A549 (cell line): ENCODE measurements around the gene ZNF213. TPM values are rescaled to one million over a fixed set of nuclear protein-coding genes. Genes with fewer than 3 reads are reported as not detected.

Experiments
- ATAC-seq, 2 experiments: fragments of 200-7000 bp in 1 of 2; fragments of >200 bp in 1 of 2; cut with Nextera tagmentation in 1 of 2; cut with Tn5 transposase in 1 of 2; 3 replicates each; pipeline versions ENCODE4 v1.8.0 to v1.9.1; 2018 to 2020; ENCODE audit warnings: mild to moderate bottlenecking in 1 of 2, moderate library complexity in 1 of 2
- CTCF ChIA-PET: fragments of 300-600 bp; sonication (Branson Sonifier 250); formaldehyde crosslinking; extraction: SDS; loops from one replicate; lab custom pipeline; 2021; ENCODE audit warnings: antibody characterized with exemption, inconsistent platforms; lab: Yijun Ruan, JAX
- POLR2A ChIA-PET: fragments of 350-600 bp; formaldehyde crosslinking; extraction: SDS; loops from one replicate; lab custom pipeline; 2021; ENCODE audit warnings: antibody characterized with exemption, inconsistent platforms; lab: Yijun Ruan, JAX
- DNase-seq, 2 experiments: peaks; one replicate each; pipeline versions ENCODE4 v3.0.0 to v3.0.0-alpha.2; 2011 to 2016; ENCODE audit warnings: low read depth in 1 of 2, low spot score in 1 of 2
- FAIRE-seq: peaks from 2 replicates; lab custom pipeline; 2011; peaks lifted over from hg19 to GRCh38; lab: Jason Lieb, UNC
- H3K27ac ChIP-seq, 2 experiments: fragments of >200 bp; sonication (Bioruptor Twin); formaldehyde crosslinking; 3 replicates each; pipeline ENCODE4 v1.5.1; 2016 to 2017
- H3K4me1 ChIP-seq: fragments of >200 bp; sonication (Bioruptor Twin); formaldehyde crosslinking; 3 replicates; pipeline ENCODE4 v1.6.1; 2016
- H3K4me2 ChIP-seq: fragments of >200 bp; sonication (Bioruptor Twin); formaldehyde crosslinking; 3 replicates; pipeline ENCODE4 v1.6.1; 2016
- H3K4me3 ChIP-seq: fragments of >200 bp; sonication (Bioruptor Twin); formaldehyde crosslinking; 3 replicates; pipeline ENCODE4 v1.5.1; 2016
- H3K9me3 ChIP-seq: fragments of >200 bp; sonication (Bioruptor Twin); formaldehyde crosslinking; 3 replicates; pipeline ENCODE4 v1.6.1; 2016
- CBX2 ChIP-seq: fragments of 200-600 bp; sonication (generic); IDR thresholded peaks from 2 replicates; pipeline ENCODE4 v1.6.1; 2016; ENCODE audit warnings: low read depth, mild to moderate bottlenecking, borderline replicate concordance
- CEBPB ChIP-seq, 2 experiments: fragments of >200 bp in 1 of 2; sonication (Bioruptor Twin) in 1 of 2; formaldehyde crosslinking in 1 of 2; IDR thresholded peaks; 2 replicates each; pipeline ENCODE4 v1.6.1; 2012 to 2016
- CTCF ChIP-seq: fragments of >200 bp; sonication (Bioruptor Twin); formaldehyde crosslinking; IDR thresholded peaks from 3 replicates; pipeline ENCODE4 v1.5.1; 2016
- E2F6 ChIP-seq: IDR thresholded peaks from 2 replicates; pipeline ENCODE4 v1.6.1; 2012; ENCODE audit warnings: low read depth, borderline replicate concordance
- ELK1 ChIP-seq: fragments of 150-350 bp; IDR thresholded peaks from 2 replicates; pipeline ENCODE4 v1.6.1; 2014; ENCODE audit warnings: low read depth, mild to moderate bottlenecking, low read length
- EP300 ChIP-seq, 2 experiments: fragments of >200 bp; sonication (Bioruptor Twin); formaldehyde crosslinking; IDR thresholded peaks; 2 replicates in 1 of 2; 3 replicates in 1 of 2; pipeline ENCODE4 v1.6.1; 2016 to 2017
- ESRRA ChIP-seq: fragments of 150-350 bp; IDR thresholded peaks from 2 replicates; pipeline ENCODE4 v1.6.1; 2014; ENCODE audit warnings: mild to moderate bottlenecking, low read length, borderline replicate concordance
- FOSL2 ChIP-seq, 2 experiments: fragments of 450-650 bp in 1 of 2; fragments of >200 bp in 1 of 2; sonication (Bioruptor Twin) in 1 of 2; formaldehyde crosslinking; IDR thresholded peaks; 2 replicates each; pipeline versions ENCODE4 v1.5.0 to v1.6.1; 2016 to 2020; ENCODE audit warnings: mild to moderate bottlenecking in 1 of 2, moderate library complexity in 1 of 2
- FOXS1 ChIP-seq: fragments of 250-450 bp; sonication (Bioruptor Pico); IDR thresholded peaks from 2 replicates; pipeline ENCODE4 v1.5.0; 2020; ENCODE audit warnings: mild to moderate bottlenecking, moderate library complexity
- GATA3 ChIP-seq: IDR thresholded peaks from 2 replicates; pipeline ENCODE4 v1.6.1; 2012; ENCODE audit warnings: borderline replicate concordance
- HES2 ChIP-seq: fragments of >200 bp; sonication (Bioruptor Twin); formaldehyde crosslinking; IDR thresholded peaks from 2 replicates; pipeline ENCODE4 v1.6.1; 2016
- MYC ChIP-seq: IDR thresholded peaks from 2 replicates; pipeline ENCODE4 v1.6.1; 2012; ENCODE audit warnings: mild to moderate bottlenecking, inconsistent platforms, low read length, improper control_type of control experiment, borderline replicate concordance
- NR3C1 ChIP-seq: fragments of >200 bp; sonication (Bioruptor Twin); formaldehyde crosslinking; IDR thresholded peaks from 3 replicates; pipeline ENCODE4 v1.6.1; 2017
- PBX3 ChIP-seq: IDR thresholded peaks from 2 replicates; pipeline ENCODE4 v1.6.1; 2012
- PHF8 ChIP-seq: fragments of 200-600 bp; sonication (generic); IDR thresholded peaks from 2 replicates; pipeline ENCODE4 v1.6.1; 2016; ENCODE audit warnings: low read depth, mild to moderate bottlenecking, antibody characterized with exemption, moderate library complexity, borderline replicate concordance
- RCOR1 ChIP-seq: fragments of 150-350 bp; IDR thresholded peaks from 2 replicates; pipeline ENCODE4 v1.6.1; 2014; ENCODE audit warnings: antibody characterized with exemption, low read length, low read depth
- REST ChIP-seq: fragments of 200-600 bp; sonication (generic); IDR thresholded peaks from 2 replicates; pipeline ENCODE4 v1.6.1; 2016; ENCODE audit warnings: antibody characterized with exemption, mild to moderate bottlenecking, moderate library complexity
- SREBF2 ChIP-seq: fragments of 450-650 bp; IDR thresholded peaks from 2 replicates; pipeline ENCODE4 v1.6.1; 2014; ENCODE audit warnings: mild to moderate bottlenecking, moderate library complexity
- TP53 ChIP-seq: fragments of 250-450 bp; sonication (Bioruptor Pico); IDR thresholded peaks from 2 replicates; pipeline ENCODE4 v1.5.0; 2021; ENCODE audit warnings: mild to moderate bottlenecking, moderate library complexity
- ZC3H11A ChIP-seq: fragments of 450-650 bp; IDR thresholded peaks from 2 replicates; pipeline ENCODE4 v1.6.1; 2014; ENCODE audit warnings: antibody characterized with exemption, mild to moderate bottlenecking
- ZFP36 ChIP-seq: fragments of 450-650 bp; IDR thresholded peaks from 2 replicates; pipeline ENCODE4 v1.6.1; 2014; ENCODE audit warnings: borderline replicate concordance; ENCODE audit not compliant: partially characterized antibody
- ZSCAN20 ChIP-seq: fragments of 250-450 bp; sonication (Bioruptor Pico); IDR thresholded peaks from 2 replicates; pipeline ENCODE4 v1.8.0; 2022; ENCODE audit warnings: mild to moderate bottlenecking, moderate library complexity
- WGBS: methylation state at CpG from one replicate; pipeline ENCODE4 v1.1.6; 2017; ENCODE audit errors: missing lambda C conversion rate; 5-methylcytosine and 5-hydroxymethylcytosine counted together
- polyA plus RNA-seq, 4 experiments: library from polyadenylated mRNA; depleted of rRNA in 3 of 4; stranded (reverse); fragments of >200 nt; fragmentation: RNase III in 1 of 4; extraction: RNeasy Plus Mini Kit Qiagen cat#74134 plus additional on column Dnase treatment in 1 of 4; gene quantifications; 2 replicates in 3 of 4; 3 replicates in 1 of 4; pipeline ENCODE4 v1.2.3, GENCODE V29; 2011 to 2017

The ZNF213 gene
- polyA plus RNA-seq, 2 of the 4 experiments (the other 2 are of a cell fraction) = 0.72 to 6.1 TPM

- no peak for TF ChIP-seq REST
- TF ChIP-seq GATA3 = no peak
Observed at GRCh38 chr16:3115003-3115402, 19.8 kb upstream of the ZNF213 start (continued).

GRCh38 chr16:3115561-3115960 lies 19.3 kb upstream of the ZNF213 start:
- H3K4me3 ChIP-seq = no peak overlapping the region
- ATAC-seq = no peak
- no peaks in the 10 kb centered on the region for H3K9me3 ChIP-seq
- ChIA-PET POLR2A (interaction anchor here (2.5 kb wide), 1 partner anchor 9 kb away, joined by 9 read pairs; no protein-coding TSS in a partner anchor), CTCF (interaction anchor here (0.7 to 6.5 kb wide), 8 partner anchors 9 to 84 kb away, joined by 3 to 46 read pairs (median 4); partner anchors contain the start of gene IL32)
- no peak for FAIRE-seq
- WGBS = 74% methylated on average over 8 of the region's 14 CpGs
- H3K4me1 ChIP-seq = peaks cover 18% of the 10 kb centered on the region
- H3K27ac ChIP-seq = no peak overlapping the region
- no peak overlapping the region for H3K4me2 ChIP-seq
- DNase-seq = no peak
- TF ChIP-seq ELK1 = no peak
- no peak for TF ChIP-seq NR3C1

DNA sequence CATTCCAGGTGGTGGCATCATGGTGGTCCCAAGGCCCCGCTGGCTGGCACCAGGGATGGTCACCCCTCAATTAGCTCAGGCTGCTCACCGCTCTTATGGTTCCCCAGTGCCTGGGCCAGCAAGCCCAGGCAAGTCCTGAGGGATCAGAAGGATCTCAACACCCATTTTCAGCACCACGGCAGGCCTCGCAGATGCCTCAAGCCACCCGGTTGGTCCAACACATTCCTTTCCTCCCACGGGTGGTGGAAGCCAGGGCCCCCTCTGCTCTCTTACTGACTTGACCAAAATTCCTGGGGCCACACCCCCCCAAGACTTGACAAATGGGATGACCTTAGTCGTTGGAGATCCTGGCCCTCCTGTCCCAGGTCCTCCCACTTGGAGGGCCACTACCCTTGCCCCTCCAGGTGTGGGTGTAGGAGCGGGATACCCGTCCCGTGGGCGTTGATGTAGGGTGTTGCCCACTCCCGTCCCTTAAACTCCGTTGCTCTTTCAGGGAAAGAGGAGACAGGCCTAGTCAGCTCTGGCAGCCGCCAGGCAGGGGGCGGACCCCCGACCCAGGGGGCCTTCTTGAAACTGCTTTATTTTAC lies 16.5 kb upstream of the ZNF213 start:
- no peak for ATAC-seq

DNA sequence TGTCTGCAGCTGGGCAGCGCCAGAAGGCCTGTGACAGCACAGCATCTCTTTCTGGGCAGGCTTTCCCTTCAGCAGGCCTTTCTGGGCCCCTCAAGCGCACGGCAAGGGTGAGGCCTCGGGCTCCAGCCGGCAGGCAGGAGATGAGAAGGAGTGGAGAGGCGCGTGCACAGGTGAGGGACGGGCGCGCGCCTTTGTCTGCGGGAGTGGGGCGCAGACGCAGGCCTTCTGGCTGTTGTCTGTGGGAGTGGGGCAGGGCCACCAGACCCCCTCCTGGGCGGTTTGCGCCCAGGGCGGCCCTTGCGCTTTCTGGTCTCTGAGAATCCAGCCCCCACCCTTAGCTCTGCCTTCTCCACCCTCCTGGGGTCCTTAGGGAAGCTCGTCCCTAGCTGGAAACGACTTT lies 16.0 kb upstream of the ZNF213 start:
- ChIA-PET CTCF (interaction anchor here (0.7 to 7.2 kb wide), 6 partner anchors 10 to 77 kb away, joined by 3 to 45 read pairs (median 6); partner anchors contain the start of gene ZNF213), POLR2A (interaction anchor here (0.6 kb wide), 1 partner anchor 71 kb away, joined by 3 read pairs; no protein-coding TSS in a partner anchor)
- DNase-seq (no peak), ATAC-seq (no peak), FAIRE-seq (no peak)
- no peak overlapping the region for H3K4me3 ChIP-seq
- WGBS = 91% methylated on average over 20 of the region's 20 CpGs
- H3K27ac ChIP-seq = no peak overlapping the region
- H3K9me3 ChIP-seq = no peaks in the 10 kb centered on the region
- no peak overlapping the region for H3K4me2 ChIP-seq
- H3K4me1 ChIP-seq = peaks cover 8% of the 10 kb centered on the region
- no peak for TF ChIP-seq FOXS1
- no peak for TF ChIP-seq TP53
- TF ChIP-seq HES2 = no peak
- no peak for TF ChIP-seq PBX3
- no peak for TF ChIP-seq CTCF
- TF ChIP-seq CBX2 = no peak
- no peak for TF ChIP-seq ZFP36
- TF ChIP-seq CEBPB (IDR thresholded peaks at IDR 0.05) = no peak
- TF ChIP-seq EP300 (IDR thresholded peaks at IDR 0.05) = no peak
- no peak for TF ChIP-seq SREBF2
- TF ChIP-seq RCOR1 = no peak
- TF ChIP-seq PHF8 = no peak
- TF ChIP-seq MYC = no peak

More for the DNA sequence above, 16.5 kb upstream of the ZNF213 start:
- Histone ChIP-seq H3K4me1 (peaks cover 9% of the 10 kb centered on the region), H3K9me3 (no peaks in the 10 kb centered on the region), H3K27ac (no peak overlapping the region), H3K4me2 (no peak overlapping the region), H3K4me3 (no peak overlapping the region)
- POLR2A ChIA-PET = interaction anchor here (0.6 to 1.3 kb wide), 2 partner anchors 17 to 71 kb away, joined by 3 to 5 read pairs; partner anchors contain the start of gene ZNF213
- TF ChIP-seq ESRRA = no peak
- TF ChIP-seq E2F6 = no peak
- TF ChIP-seq ZC3H11A = no peak
- TF ChIP-seq ZSCAN20 (CRISPR knock-in tag) = no peak
- TF ChIP-seq FOSL2 (IDR thresholded peaks at IDR 0.05) = no peak
- TF ChIP-seq FOSL2 (CRISPR knock-in tag; IDR thresholded peaks at IDR 0.05) = no peak
- WGBS = 93% methylated on average over 15 of the region's 16 CpGs
- FAIRE-seq (no peak), DNase-seq (no peak)
- CTCF ChIA-PET = interaction anchor here (0.6 to 7.2 kb wide), 7 partner anchors 11 to 76 kb away, joined by 3 to 45 read pairs (median 4); no protein-coding TSS in a partner anchor
